B cell (primary cell): Measurements from ENCODE around the gene CACNG6. TPM values are rescaled to one million over a fixed set of nuclear protein-coding genes. Genes with fewer than 3 reads are reported as not detected.

ENCODE experiments used
- ATAC-seq: fragments of 200-7000 bp; cut with Tn5 transposase; one replicate; pipeline ENCODE4 v1.10.0; 2021; ENCODE audit warnings: low read depth, mild to moderate bottlenecking, moderate number of reproducible peaks, moderate library complexity
- CTCF ChIA-PET: fragments of 350-600 bp; sonication (Branson Sonifier 250); formaldehyde crosslinking; loops from one replicate; lab custom pipeline; 2021; ENCODE audit warnings: antibody characterized with exemption, inconsistent platforms; lab: Charles Lee
- POLR2A ChIA-PET: fragments of 350-600 bp; sonication (Branson Sonifier 250); formaldehyde crosslinking; loops from one replicate; lab custom pipeline; 2021; ENCODE audit warnings: antibody characterized with exemption; lab: Charles Lee
- DNase-seq: peaks from one replicate; pipeline ENCODE4 v3.0.0; 2013
- H2AFZ ChIP-seq: 2 replicates; pipeline ENCODE4 v1.6.1; 2012; ENCODE audit warnings: mild to moderate bottlenecking, low read depth, low read length; ENCODE audit not compliant: insufficient read depth, poor library complexity, severe bottlenecking
- H3K27ac ChIP-seq, 2 donors: 1 replicate in 1 of 2; 2 replicates in 1 of 2; pipeline ENCODE4 v1.5.1; 2012 to 2013; ENCODE audit warnings: low read length in 2 of 2, mild to moderate bottlenecking in 2 of 2, moderate library complexity in 1 of 2
- H3K27me3 ChIP-seq, 4 experiments: fragments of 200-600 bp in 1 of 4; sonication (generic) in 1 of 4; replicated peaks in 1 of 4; 1 replicate in 2 of 4; 2 replicates in 2 of 4; pipeline versions ENCODE4 v1.6.1 to v1.7.0; 2013 to 2016; ENCODE audit warnings: low read length in 3 of 4, mild to moderate bottlenecking in 2 of 4, mixed read lengths in 1 of 4, moderate library complexity in 1 of 4; ENCODE audit not compliant: insufficient read depth in 4 of 4, control insufficient read depth in 3 of 4; ENCODE audit errors: control extremely low read depth in 1 of 4
- H3K36me3 ChIP-seq, 2 experiments: replicated peaks in 1 of 2; 1 replicate in 1 of 2; 2 replicates in 1 of 2; pipeline versions ENCODE4 v1.6.1 to v1.7.1; 2013; ENCODE audit warnings: low read length in 1 of 2; ENCODE audit not compliant: insufficient read depth in 2 of 2, control insufficient read depth in 1 of 2; ENCODE audit errors: control extremely low read depth in 1 of 2, extremely low read depth in 1 of 2
- H3K4me1 ChIP-seq, 2 donors: fragments of 200-600 bp in 1 of 2; sonication (generic) in 1 of 2; 1 replicate in 1 of 2; 2 replicates in 1 of 2; pipeline versions ENCODE4 v1.5.1 to v1.6.1; 2013 to 2017; ENCODE audit warnings: low read length in 2 of 2; ENCODE audit not compliant: control insufficient read depth in 2 of 2, insufficient read depth in 2 of 2
- H3K4me2 ChIP-seq: replicated peaks from 2 replicates; pipeline ENCODE3; 2012; ENCODE audit warnings: mild to moderate bottlenecking, low read depth, low read length; ENCODE audit not compliant: poor library complexity, severe bottlenecking
- H3K4me3 ChIP-seq, 5 experiments: fragments of 200-600 bp in 1 of 5; sonication (generic) in 1 of 5; 1 replicate in 3 of 5; 2 replicates in 2 of 5; pipeline versions ENCODE4 v1.5.1 to v1.7.0; 2011 to 2016; ENCODE audit warnings: low read length in 4 of 5, mild to moderate bottlenecking in 4 of 5, low read depth in 2 of 5, control low read depth in 1 of 5, moderate library complexity in 1 of 5; ENCODE audit not compliant: insufficient read depth in 1 of 5; ENCODE audit errors: control extremely low read depth in 1 of 5, extremely low read depth in 1 of 5
- H3K79me2 ChIP-seq: fragments of 200-600 bp; sonication (generic); one replicate; pipeline ENCODE4 v1.6.0; 2016; ENCODE audit warnings: low read length; ENCODE audit not compliant: control insufficient read depth, insufficient read depth
- H3K9ac ChIP-seq: fragments of 200-600 bp; sonication (generic); 2 replicates; pipeline ENCODE4 v1.6.1; 2017; ENCODE audit warnings: mild to moderate bottlenecking, low read length, moderate library complexity
- H3K9me3 ChIP-seq, 3 donors: one replicate each; pipeline versions ENCODE4 v1.6.1 to v1.7.1; 2013; ENCODE audit warnings: low read length in 2 of 3; ENCODE audit not compliant: control insufficient read depth in 2 of 3, insufficient read depth in 1 of 3; ENCODE audit errors: control extremely low read depth in 1 of 3
- H4K20me1 ChIP-seq: 2 replicates; pipeline ENCODE4 v1.6.0; 2012; ENCODE audit warnings: mild to moderate bottlenecking, low read length; ENCODE audit not compliant: insufficient read depth, control insufficient read depth, poor library complexity, severe bottlenecking
- H3K27ac Mint-ChIP-seq: one replicate; pipeline ENCODE4 v1.8.0; 2021; ENCODE audit warnings: mixed read lengths
- H3K27me3 Mint-ChIP-seq: one replicate; pipeline ENCODE4 v1.8.0; 2021; ENCODE audit warnings: mixed read lengths
- H3K4me1 Mint-ChIP-seq: one replicate; pipeline ENCODE4 v1.8.0; 2021; ENCODE audit warnings: mixed read lengths
- H3K4me3 Mint-ChIP-seq: one replicate; pipeline ENCODE4 v1.8.0; 2021; ENCODE audit warnings: mixed read lengths
- H3K9me3 Mint-ChIP-seq: one replicate; pipeline ENCODE4 v1.8.0; 2022; ENCODE audit warnings: mixed read lengths; ENCODE audit not compliant: insufficient read depth
- EZH2 ChIP-seq: IDR thresholded peaks from 2 replicates; pipeline ENCODE4 v1.6.1; 2012; ENCODE audit warnings: borderline replicate concordance, low read depth, mild to moderate bottlenecking, moderate library complexity, low read length; ENCODE audit not compliant: insufficient read depth, poor library complexity, severe bottlenecking
- WGBS: methylation state at CpG from one replicate; pipeline ENCODE4 v1.1.5; 2013; ENCODE audit warnings: missing lambda C conversion rate; ENCODE audit not compliant: insufficient coverage; 5-methylcytosine and 5-hydroxymethylcytosine counted together
- intact Hi-C: fragments of 100-400 bp; cut with micrococcal nuclease; formaldehyde crosslinking; loops from one replicate; pipeline ENCODE4 v1.10.0; 2022
- polyA plus RNA-seq: library from polyadenylated mRNA; depleted of rRNA; stranded (reverse); fragments of >200 nt; gene quantifications from 2 replicates; pipeline ENCODE4 v1.2.3, GENCODE V29; 2012
- total RNA-seq, 2 donors: library from RNA; stranded (reverse); fragments of 120-200 nt in 1 of 2; gene quantifications; 1 replicate in 1 of 2; 2 replicates in 1 of 2; pipeline versions ENCODE4 v1.2.3 to v1.2.4, GENCODE V29; 2013 to 2022
- TF ChIP-seq, protein P1 (sequence below): fragments of 200-600 bp; IDR thresholded peaks from one replicate; pipeline ENCODE4 v1.8.0; 2022; ENCODE audit warnings: antibody characterized with exemption, mild to moderate bottlenecking

Gene CACNG6
- total and polyA plus RNA-seq, 2 donors (not counting 1 experiment from before 2014, with no cell fraction given): not detected

DNA sequence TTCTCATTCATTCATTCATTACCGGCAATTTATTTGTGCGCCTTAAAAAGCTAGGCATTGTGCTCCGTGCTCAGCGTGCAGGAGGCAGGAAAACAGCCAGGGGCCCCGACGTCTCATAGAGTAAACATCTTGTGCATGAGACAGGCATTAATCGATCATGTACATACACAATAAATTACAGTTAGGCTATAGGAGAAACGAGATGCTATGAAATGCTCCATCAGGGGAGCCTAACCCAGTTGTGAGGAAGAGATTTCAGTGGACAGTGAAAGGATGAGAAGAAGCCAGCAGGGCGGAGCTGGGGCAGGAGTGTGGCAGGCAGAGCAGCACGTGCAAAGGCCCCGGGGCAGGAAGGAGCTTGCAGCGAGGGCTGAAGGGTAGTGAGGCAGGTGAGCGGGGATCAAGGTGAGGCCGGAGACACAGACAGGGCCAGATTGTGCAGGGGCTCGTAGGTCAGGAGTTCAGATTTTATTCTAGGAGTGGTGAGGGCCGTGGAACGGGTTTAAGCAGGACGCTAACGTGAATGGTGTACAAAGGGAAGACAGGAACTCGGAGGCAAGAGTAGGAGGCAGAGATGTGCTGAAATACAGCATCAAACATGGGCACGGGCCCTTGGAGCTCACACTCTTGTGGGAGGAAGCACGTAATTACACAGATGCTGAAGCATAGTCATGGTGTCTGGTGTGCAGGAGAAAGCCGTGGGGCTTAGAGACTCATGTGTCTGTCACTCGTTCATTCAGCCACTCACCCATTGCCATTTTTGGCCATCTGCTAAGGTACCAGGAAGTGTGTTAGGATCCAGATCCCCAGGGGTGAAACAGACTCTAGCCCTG is 7.8 kb upstream of the CACNG6 start:
- no peak overlapping the region for H3K4me2 ChIP-seq
- 88% methylated on average over 19 of the region's 24 CpGs for WGBS
- H3K9me3 Mint-ChIP-seq: peaks cover 3% of the 10 kb centered on the region
- no peak for TF ChIP-seq EZH2
- TF ChIP-seq, protein P1, sequence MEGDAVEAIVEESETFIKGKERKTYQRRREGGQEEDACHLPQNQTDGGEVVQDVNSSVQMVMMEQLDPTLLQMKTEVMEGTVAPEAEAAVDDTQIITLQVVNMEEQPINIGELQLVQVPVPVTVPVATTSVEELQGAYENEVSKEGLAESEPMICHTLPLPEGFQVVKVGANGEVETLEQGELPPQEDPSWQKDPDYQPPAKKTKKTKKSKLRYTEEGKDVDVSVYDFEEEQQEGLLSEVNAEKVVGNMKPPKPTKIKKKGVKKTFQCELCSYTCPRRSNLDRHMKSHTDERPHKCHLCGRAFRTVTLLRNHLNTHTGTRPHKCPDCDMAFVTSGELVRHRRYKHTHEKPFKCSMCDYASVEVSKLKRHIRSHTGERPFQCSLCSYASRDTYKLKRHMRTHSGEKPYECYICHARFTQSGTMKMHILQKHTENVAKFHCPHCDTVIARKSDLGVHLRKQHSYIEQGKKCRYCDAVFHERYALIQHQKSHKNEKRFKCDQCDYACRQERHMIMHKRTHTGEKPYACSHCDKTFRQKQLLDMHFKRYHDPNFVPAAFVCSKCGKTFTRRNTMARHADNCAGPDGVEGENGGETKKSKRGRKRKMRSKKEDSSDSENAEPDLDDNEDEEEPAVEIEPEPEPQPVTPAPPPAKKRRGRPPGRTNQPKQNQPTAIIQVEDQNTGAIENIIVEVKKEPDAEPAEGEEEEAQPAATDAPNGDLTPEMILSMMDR: no peak
- intact Hi-C loops: no loop called here
- no peak for ATAC-seq
- H3K79me2 ChIP-seq: no peaks in the 10 kb centered on the region
- H3K27ac ChIP-seq: no peak overlapping the region
- peaks cover 0 to 51% (median 5%) of the 10 kb centered on the region in 3 donors for H3K9me3 ChIP-seq
- no peak overlapping the region for H2AFZ ChIP-seq
- no peak overlapping the region for H3K4me3 ChIP-seq
- H4K20me1 ChIP-seq: no peaks in the 10 kb centered on the region
- no peak overlapping the region for H3K9ac ChIP-seq
- H3K4me1 Mint-ChIP-seq: peaks cover 10% of the 10 kb centered on the region
- no peak overlapping the region for H3K27ac Mint-ChIP-seq
- no peak overlapping the region for H3K4me3 Mint-ChIP-seq
- DNase-seq: no peak
- ChIA-PET POLR2A (no interaction called here), CTCF (no interaction called here)
- H3K27me3 Mint-ChIP-seq: peaks cover 26% of the 10 kb centered on the region
- no peaks in the 10 kb centered on the region for H3K36me3 ChIP-seq
- H3K4me1 ChIP-seq: peaks cover 9 to 14% of the 10 kb centered on the region in 2 donors
- peaks cover 0 to 41% (median 26%) of the 10 kb centered on the region in 4 experiments for H3K27me3 ChIP-seq

DNA sequence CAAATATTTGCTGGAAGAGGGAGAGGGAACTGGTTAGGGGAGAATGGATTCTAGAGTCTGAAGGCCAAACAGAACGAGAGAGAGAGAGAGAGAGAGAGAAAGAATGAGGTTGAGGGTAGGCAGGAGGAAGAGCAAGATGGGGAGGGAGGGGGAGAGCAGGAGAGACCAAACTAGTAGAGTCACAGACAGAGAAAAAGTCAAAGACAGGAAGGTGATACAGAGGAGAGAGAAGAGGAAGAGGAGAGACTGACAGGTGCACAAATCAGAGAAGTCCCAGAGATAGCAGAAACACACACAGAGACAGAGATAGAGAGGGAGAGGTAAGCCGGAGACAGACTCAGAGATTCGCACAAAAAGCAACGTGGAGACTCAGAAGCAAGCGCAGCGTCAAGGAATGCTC is 5.6 kb upstream of the CACNG6 start:
- Histone ChIP-seq H3K4me2 (no peak overlapping the region), H4K20me1 (no peaks in the 10 kb centered on the region), H3K9me3 (peaks cover 0 to 44% (median 1%) of the 10 kb centered on the region in 3 donors), H3K27me3 (peaks cover 0 to 23% (median 15%) of the 10 kb centered on the region in 4 experiments), H2AFZ (no peak overlapping the region), H3K79me2 (no peaks in the 10 kb centered on the region), H3K27ac (no peak overlapping the region), H3K9ac (no peak overlapping the region), H3K36me3 (no peaks in the 10 kb centered on the region), H3K4me1 (peaks cover 0 to 5% of the 10 kb centered on the region in 2 donors), H3K4me3 (no peak overlapping the region)
- Mint-ChIP-seq H3K27me3 (peaks cover 11% of the 10 kb centered on the region), H3K4me3 (no peak overlapping the region), H3K27ac (no peak overlapping the region), H3K4me1 (peaks cover 2% of the 10 kb centered on the region), H3K9me3 (peaks cover 3% of the 10 kb centered on the region)
- intact Hi-C loops: no loop called here
- no peak for TF ChIP-seq EZH2
- TF ChIP-seq, protein P1: no peak
- ChIA-PET POLR2A (no interaction called here), CTCF (no interaction called here)
- ATAC-seq (no peak), DNase-seq (no peak)
- WGBS: 50% methylated on average over 1 of the region's 6 CpGs
